ENCODE results near the gene STAC2.

- TF ChIP-seq POLR2AphosphoS5 (IDR thresholded peaks at IDR 0.05; ENCODE audit: borderline replicate concordance, low read depth, low read length) (no peak), EZH2 (IDR thresholded peaks at IDR 0.05) (no peak)
Measured at GRCh38 chr17:39213852-39214251, 11.9 kb downstream of the STAC2 start.

Data from SK-N-MC (cell line).